Astrocyte of the spinal cord (primary cell): ENCODE measurements around the gene GPR33.

Source experiments
- DNase-seq: peaks from one replicate; pipeline ENCODE4 v3.0.0; 2011; ENCODE audit warnings: low read depth, low spot score
- H3K4me3 ChIP-seq: 2 replicates; pipeline ENCODE4 v1.5.1; 2011; ENCODE audit warnings: low read depth, mild to moderate bottlenecking, low read length, moderate library complexity
- in situ Hi-C: cut with HindIII; loops from 2 replicates; pipeline ENCODE4 v1.10.0; 2017; ENCODE audit warnings: low sequenced_read_pairs
- TF ChIP-seq, protein P1 (sequence below): IDR thresholded peaks from 2 replicates; pipeline ENCODE4 v1.5.1; 2012; ENCODE audit warnings: low read depth, mild to moderate bottlenecking, low read length, inconsistent platforms

The GPR33 gene, protein sequence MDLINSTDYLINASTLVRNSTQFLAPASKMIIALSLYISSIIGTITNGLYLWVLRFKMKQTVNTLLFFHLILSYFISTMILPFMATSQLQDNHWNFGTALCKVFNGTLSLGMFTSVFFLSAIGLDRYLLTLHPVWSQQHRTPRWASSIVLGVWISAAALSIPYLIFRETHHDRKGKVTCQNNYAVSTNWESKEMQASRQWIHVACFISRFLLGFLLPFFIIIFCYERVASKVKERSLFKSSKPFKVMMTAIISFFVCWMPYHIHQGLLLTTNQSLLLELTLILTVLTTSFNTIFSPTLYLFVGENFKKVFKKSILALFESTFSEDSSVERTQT

DNA sequence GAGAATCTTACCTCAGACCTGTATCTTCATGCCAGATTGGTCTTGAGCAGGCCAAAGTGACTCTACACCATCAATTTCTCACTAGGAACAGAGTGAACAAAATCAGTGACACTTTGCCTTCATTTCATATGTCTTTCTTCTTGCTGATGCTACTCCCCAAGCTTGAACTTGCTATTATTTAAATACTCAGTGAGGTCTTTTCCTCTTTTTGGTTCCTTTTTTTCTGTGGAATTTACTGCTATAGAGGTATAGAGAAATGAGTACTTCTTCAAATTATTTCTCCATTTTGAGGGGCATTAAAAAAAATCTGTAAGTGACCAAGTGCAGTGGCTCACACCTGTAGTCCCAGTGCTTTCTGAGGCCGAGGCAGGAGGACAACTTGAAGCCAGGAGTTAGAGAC, at the start of gene GPR33:
GPR33 (minus strand) TSS at position 154 of the 400 bp plus-strand sequence. CDS start 4,074 bp downstream, outside the sequence.
- in situ Hi-C loops: no loop called here

DNA sequence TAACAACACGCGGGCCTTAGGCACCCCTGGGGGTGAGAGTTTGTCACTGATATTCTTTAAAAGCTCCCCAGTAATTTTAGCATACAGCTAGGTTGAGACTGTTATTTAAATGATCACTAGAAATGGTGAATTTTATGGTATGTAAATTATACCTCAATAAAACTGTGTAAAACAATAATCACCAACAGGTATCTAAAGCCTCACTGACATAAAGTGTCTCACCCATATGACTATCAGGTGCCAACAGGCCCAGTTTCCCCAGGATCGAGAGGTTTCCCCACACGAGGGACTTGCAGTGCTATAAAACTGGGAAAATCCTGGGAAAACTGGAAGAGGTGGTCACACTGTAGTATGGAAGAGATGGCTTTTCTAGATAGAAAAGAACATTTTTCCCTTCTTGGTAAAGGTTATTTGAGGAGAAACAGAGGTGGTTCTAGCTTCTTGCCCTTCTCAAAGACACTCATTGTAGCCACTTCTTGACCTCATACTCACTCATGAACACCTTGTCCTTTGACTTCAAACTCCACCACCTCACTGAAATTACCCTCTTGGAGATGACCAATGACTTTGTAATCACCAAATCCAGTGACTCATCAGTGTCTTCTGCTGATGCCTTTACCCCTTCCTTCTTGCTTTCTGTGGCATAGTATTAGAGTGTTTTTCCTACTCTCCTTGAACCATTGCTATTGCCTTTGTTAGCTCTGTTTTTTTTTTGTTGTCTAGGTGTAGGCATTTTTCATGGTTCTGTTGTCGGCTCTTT, 48.5 kb upstream of the GPR33 start:
- DNase-seq: no peak
- TF ChIP-seq, protein P1, sequence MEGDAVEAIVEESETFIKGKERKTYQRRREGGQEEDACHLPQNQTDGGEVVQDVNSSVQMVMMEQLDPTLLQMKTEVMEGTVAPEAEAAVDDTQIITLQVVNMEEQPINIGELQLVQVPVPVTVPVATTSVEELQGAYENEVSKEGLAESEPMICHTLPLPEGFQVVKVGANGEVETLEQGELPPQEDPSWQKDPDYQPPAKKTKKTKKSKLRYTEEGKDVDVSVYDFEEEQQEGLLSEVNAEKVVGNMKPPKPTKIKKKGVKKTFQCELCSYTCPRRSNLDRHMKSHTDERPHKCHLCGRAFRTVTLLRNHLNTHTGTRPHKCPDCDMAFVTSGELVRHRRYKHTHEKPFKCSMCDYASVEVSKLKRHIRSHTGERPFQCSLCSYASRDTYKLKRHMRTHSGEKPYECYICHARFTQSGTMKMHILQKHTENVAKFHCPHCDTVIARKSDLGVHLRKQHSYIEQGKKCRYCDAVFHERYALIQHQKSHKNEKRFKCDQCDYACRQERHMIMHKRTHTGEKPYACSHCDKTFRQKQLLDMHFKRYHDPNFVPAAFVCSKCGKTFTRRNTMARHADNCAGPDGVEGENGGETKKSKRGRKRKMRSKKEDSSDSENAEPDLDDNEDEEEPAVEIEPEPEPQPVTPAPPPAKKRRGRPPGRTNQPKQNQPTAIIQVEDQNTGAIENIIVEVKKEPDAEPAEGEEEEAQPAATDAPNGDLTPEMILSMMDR: no peak
- H3K4me3 ChIP-seq: no peak overlapping the region
- in situ Hi-C loops: no loop called here

More for the DNA sequence above, at the start of gene GPR33:
- no peak for DNase-seq
- no peak within 1 kb of the TSS for H3K4me3 ChIP-seq
- TF ChIP-seq, protein P1: no peak

DNA sequence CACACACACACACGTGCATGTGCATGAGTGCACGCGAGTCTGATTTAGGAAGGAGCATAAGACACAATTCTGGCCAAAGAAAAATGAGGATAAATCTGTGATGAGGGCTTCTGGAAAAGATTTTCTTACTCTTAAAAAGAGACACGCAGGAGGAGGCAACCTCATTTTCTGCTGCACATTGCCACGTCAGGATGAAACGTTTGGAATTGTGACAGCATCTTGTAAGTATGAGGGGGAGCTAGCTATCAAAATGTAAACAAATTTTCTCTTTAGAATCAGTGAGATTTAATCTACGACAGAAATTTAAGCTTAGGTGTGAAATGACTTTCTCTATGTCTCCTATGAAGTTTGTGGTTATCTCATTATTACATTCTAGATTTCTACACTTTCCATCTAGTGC, 42.3 kb upstream of the GPR33 start:
- H3K4me3 ChIP-seq: no peak overlapping the region
- DNase-seq: no peak
- TF ChIP-seq, protein P1: no peak
- in situ Hi-C loops: no loop called here

DNA sequence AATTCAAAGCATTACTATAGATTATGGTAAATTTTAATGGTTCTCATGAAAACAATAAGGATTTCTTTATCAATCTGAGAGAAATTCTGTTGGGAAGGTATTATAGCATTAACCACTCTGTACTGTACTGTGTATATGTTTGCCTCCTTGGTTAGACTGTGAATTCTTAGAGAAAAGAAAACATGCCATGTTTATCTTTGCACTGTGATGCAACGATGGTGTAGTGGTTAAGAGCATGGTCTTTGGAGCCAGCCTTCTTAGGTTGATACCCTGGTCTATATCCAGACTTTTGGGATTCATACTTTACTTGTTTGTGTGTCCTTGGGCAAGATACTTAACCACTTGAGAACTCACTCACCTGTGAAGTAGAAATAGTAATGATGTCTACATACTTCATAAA, 41.2 kb upstream of the GPR33 start:
- H3K4me3 ChIP-seq: no peak overlapping the region
- TF ChIP-seq, protein P1: no peak
- DNase-seq: no peak
- in situ Hi-C loops: no loop called here

DNA sequence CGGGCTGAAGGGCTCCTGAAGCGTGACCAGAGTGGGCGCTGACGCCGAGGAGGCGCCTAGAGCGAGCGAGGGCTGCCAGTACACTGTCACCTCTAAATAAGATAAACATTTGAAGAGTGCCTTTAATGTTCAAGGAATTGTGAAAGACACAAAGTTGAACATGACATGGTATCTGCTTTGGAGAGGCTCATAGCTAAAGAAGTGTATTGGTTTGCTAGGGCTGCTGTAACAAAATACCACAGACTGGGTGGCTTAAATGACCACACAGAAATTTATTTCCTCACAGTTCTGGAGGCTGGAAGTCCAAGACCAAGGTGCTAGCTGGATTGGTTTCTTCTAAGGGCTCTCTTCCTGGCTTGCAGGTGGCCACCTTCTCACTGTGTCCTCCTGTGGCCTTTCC, 39.7 kb upstream of the GPR33 start:
- no peak overlapping the region for H3K4me3 ChIP-seq
- no peak for DNase-seq
- TF ChIP-seq, protein P1: no peak
- in situ Hi-C loops: no loop called here

DNA sequence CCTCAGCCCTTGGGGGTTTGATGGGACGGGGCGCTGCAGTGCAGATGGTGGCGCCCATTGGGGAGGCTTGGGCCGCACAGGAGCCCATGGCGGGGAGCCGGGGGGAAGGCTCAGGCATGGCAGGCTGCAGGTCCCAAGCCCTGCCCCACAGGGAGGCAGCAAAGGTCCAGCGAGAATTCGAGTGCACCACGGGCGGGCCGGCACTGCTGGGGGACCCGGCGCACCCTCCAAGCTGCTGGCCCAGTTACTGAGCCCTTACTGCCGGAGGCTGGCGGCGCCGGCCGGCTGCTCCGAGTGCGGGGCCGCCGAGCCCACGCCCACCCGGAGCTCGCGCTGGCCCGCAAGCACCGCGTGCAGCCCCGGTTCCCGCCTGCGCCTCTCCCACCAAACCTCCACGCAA, 39.2 kb upstream of the GPR33 start:
- in situ Hi-C loops: no loop called here
- no peak for DNase-seq
- TF ChIP-seq, protein P1: no peak
- no peak overlapping the region for H3K4me3 ChIP-seq
